WI38 (cell line): ENCODE measurements around the gene TCHHL1.

Experiments used
- H3K4me3 ChIP-seq: 2 replicates; pipeline ENCODE4 v1.5.1; 2011; ENCODE audit warnings: low read depth, mild to moderate bottlenecking, control low read depth, low read length
- TF ChIP-seq, protein P1 (sequence below): IDR thresholded peaks from 2 replicates; pipeline ENCODE4 v1.5.1; 2012; ENCODE audit warnings: low read depth, mild to moderate bottlenecking, control low read depth, low read length

TCHHL1 gene

DNA sequence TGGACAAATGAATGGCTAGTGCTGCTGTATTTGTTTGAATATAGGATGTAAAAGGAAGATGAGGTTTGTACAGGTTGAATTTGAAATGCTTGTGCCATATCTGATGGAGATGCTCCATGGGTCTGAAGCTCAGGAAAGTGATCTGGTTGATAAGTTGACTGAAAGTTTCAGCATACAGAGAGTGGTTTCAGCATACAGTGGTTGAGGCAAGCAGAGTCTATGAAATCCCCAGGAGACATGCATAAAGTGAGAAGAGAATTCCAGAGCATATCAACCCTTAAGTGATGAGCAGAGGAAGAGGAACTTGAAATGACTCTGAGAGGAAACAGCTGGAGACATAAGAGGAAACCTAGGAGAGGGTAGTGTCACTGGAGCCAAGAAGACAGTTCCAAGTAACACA lies 21.7 kb downstream of the TCHHL1 start:
- TF ChIP-seq, protein P1, sequence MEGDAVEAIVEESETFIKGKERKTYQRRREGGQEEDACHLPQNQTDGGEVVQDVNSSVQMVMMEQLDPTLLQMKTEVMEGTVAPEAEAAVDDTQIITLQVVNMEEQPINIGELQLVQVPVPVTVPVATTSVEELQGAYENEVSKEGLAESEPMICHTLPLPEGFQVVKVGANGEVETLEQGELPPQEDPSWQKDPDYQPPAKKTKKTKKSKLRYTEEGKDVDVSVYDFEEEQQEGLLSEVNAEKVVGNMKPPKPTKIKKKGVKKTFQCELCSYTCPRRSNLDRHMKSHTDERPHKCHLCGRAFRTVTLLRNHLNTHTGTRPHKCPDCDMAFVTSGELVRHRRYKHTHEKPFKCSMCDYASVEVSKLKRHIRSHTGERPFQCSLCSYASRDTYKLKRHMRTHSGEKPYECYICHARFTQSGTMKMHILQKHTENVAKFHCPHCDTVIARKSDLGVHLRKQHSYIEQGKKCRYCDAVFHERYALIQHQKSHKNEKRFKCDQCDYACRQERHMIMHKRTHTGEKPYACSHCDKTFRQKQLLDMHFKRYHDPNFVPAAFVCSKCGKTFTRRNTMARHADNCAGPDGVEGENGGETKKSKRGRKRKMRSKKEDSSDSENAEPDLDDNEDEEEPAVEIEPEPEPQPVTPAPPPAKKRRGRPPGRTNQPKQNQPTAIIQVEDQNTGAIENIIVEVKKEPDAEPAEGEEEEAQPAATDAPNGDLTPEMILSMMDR: no peak
- H3K4me3 ChIP-seq: no peak overlapping the region

DNA sequence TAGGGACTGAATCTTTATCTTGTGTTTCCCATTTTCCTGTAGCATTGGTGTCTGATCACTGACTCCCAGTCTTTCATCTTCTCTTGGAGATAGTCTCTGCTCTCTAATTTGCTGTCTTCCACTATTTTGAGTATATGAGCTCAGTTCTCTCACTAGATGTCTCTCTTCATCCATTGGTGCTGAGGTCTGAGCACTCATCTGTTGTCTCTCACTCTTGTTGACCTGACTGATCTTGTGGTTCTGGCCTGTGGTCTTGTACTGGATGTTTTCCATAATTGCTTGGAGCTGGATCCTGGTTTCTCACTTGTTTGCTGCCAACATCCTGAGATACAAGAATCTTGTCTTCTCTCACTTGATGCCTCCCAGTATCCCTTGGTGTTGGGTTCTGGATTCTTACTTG lies 26.9 kb downstream of the TCHHL1 start:
- H3K4me3 ChIP-seq: no peak overlapping the region
- TF ChIP-seq, protein P1: no peak

DNA sequence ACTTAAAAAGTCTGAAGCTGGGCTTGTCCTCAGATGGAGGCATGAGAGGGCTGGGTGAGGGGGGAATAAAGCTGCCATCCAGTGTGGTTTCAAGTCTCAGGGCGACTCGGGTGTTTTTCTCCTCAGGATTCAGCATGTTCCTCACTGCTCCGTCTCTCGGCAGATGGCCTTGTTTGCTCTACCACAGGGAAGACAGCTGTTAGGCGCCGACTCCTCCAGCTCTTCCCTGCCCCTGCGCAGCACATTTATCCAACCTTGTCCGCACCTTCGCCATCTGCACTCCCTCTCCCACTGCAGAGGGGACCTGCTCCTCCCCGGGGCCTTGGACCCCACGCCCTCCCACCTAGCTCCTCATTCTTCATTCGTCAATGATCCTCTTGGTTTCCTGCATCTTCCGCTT lies 35.5 kb downstream of the TCHHL1 start:
- no peak overlapping the region for H3K4me3 ChIP-seq
- TF ChIP-seq, protein P1: no peak

DNA sequence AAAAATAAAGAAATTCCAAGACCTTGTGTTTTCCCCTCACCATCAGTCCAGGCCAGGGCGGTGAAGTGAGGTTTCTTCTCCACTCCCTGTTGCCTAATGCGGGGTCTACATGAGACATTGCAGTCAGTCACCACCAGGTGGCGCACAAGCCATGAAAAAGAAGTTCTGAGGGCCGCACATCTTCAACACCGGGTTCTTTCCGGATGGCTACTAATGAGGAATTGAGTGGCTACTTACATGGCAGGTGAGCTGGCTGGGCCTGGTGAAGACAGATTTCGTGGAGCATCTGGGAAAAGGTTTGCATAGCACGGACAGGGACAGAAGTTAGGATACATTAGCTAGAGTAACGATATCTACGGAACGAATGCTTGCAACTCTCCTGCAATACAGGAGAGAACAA lies 36.3 kb downstream of the TCHHL1 start:
- TF ChIP-seq, protein P1: peak; percentile 84
- no peak overlapping the region for H3K4me3 ChIP-seq

DNA sequence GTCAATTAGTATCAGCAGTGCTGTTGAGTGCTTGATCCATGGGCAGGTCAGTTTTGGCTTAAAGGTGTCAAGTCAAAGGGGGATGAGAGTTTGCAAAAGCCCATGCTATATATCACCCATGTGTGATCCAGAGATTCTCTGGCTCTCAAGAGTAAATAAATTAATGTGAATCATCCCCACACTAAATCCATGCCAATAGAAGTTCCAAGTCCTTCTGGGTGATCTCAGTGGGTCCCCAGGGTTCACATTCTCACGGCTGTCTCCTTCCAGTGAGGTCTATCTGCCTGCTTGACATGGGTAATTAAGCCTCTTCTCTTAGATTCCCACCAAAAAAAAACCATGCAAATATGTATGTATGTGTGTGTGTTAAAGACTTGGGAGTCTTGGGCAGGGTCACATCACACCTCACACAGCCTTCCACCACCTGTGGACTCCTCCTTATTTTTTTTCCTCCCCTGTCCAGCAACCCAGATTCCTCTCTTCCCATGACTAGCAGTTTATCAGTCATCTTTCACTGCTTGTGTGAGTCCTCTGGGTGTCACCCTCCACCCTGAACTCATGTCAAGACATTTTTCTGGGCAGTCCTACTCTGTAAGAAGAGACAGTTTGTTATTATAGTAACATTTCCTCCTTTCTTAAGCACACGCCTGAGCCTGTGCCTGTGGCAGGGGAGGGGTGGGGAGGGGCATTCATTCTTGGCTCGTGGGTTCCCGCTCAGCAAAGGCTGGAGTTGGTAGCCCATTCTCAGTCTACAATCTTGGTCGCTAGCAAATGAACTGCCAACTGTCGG lies 37.8 kb downstream of the TCHHL1 start:
- no peak overlapping the region for H3K4me3 ChIP-seq
- TF ChIP-seq, protein P1: no peak

DNA sequence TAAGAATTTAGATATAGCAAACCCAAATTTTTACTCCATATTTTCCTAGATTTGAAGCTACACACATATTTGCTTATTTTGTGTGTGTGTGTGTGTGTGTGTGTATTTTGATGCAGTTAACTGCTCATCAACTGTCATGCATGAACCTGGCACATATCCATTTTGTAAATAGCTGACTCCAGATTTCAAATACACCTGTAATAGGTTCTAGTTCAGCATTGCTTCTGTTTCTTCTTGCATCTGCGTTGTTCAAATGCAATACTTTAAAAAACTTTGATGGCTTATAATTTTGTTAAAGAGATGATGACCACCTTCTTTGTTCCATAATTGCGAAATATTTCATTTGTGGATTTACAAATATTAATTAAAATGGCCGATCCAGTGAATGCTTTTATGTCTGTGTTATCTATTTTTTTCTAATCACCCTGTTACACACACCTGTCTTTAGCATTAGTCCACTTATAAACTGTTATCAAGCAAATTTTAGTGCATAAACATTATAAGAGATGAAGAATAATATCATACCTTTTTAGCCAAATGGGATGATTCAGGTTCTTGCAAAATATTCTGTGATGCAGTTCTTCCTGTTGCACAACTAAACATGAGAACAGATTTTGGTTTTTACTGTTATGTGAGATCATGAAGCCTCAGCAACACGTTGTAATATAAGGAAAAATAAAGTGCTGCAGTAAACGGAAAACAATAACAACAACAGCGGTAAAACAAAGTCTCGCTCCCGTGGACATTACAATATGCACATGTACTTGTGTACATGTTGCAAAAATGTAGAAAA lies 39.4 kb downstream of the TCHHL1 start:
- TF ChIP-seq, protein P1: no peak
- no peak overlapping the region for H3K4me3 ChIP-seq
